Frontal cortex (tissue), 4 donors: ENCODE measurements around the gene ADAMTSL4. TPM values are rescaled to one million over a fixed set of nuclear protein-coding genes. Genes with fewer than 3 reads are reported as not detected.
"Not testable (repeated sequence)": the region's sequence is repeated elsewhere in the genome, so short reads cannot be mapped to it uniquely, and the experiment has no call there.

ENCODE experiments used
- DNase-seq, 2 donors: peaks; one replicate each; pipeline ENCODE4 v3.0.0; 2012; ENCODE audit warnings: low spot score in 2 of 2
- FAIRE-seq: peaks from 2 replicates; lab custom pipeline; 2012; peaks lifted over from hg19 to GRCh38; lab: Jason Lieb, UNC
- total RNA-seq: library from RNA; depleted of rRNA; stranded (reverse); fragments of >200 nt; gene quantifications from one replicate; pipeline ENCODE4 v1.2.3, GENCODE V29; 2014
- donor health status: control.
- donor health status: control.
- donor health status: control.

The ADAMTSL4 gene
- total RNA-seq, 1 donor from 2014 or later: under 0.01 TPM

GRCh38 chr1:150563340-150564038 lies 14.3 kb downstream of the ADAMTSL4 start:
- DNase-seq (no peak), FAIRE-seq (no peak)

- DNase-seq (no peak), FAIRE-seq (no peak)
Observed at GRCh38 chr1:150564051-150564991, 15.1 kb downstream of the ADAMTSL4 start.

- DNase-seq, FAIRE-seq: not testable (repeated sequence)
Observed at GRCh38 chr1:150565240-150565991, 16.2 kb downstream of the ADAMTSL4 start.

GRCh38 chr1:150566589-150567340 lies 17.6 kb downstream of the ADAMTSL4 start:
- FAIRE-seq (no peak), DNase-seq (no peak)

- FAIRE-seq (no peak), DNase-seq (no peak)
Observed at GRCh38 chr1:150567341-150567716, 18.1 kb downstream of the ADAMTSL4 start.

- no peak for FAIRE-seq
Observed at GRCh38 chr1:150567717-150568593, 18.7 kb downstream of the ADAMTSL4 start.

GRCh38 chr1:150568594-150568966 lies 19.4 kb downstream of the ADAMTSL4 start:
- no peak for FAIRE-seq
- no peak for DNase-seq

More at GRCh38 chr1:150567717-150568593, 18.7 kb downstream of the ADAMTSL4 start:
- DNase-seq: peak in 1 of 2 donors; percentile 8

- DNase-seq: no peak
- no peak for FAIRE-seq
Observed at GRCh38 chr1:150572918-150573647, 23.9 kb downstream of the ADAMTSL4 start.

- FAIRE-seq, DNase-seq: not testable (repeated sequence)
Observed at GRCh38 chr1:150573648-150574071, 24.5 kb downstream of the ADAMTSL4 start.

GRCh38 chr1:150574260-150575071 lies 25.3 kb downstream of the ADAMTSL4 start:
- DNase-seq: no peak
- FAIRE-seq: no peak

- FAIRE-seq: no peak
- no peak for DNase-seq
Observed at GRCh38 chr1:150575072-150575489, 25.9 kb downstream of the ADAMTSL4 start.

- FAIRE-seq (no peak), DNase-seq (no peak)
Observed at GRCh38 chr1:150575518-150576366, 26.5 kb downstream of the ADAMTSL4 start.

GRCh38 chr1:150576367-150576711 lies 27.1 kb downstream of the ADAMTSL4 start:
- no peak for FAIRE-seq
- DNase-seq: no peak

GRCh38 chr1:150576794-150577556 lies 27.8 kb downstream of the ADAMTSL4 start:
- no peak for DNase-seq
- FAIRE-seq: no peak

GRCh38 chr1:150577557-150578271 lies 28.5 kb downstream of the ADAMTSL4 start:
- FAIRE-seq: no peak
- no peak for DNase-seq
